GM12878 (cell line): ENCODE results near the gene ITGA4. TPM values are rescaled to one million over a fixed set of nuclear protein-coding genes. Genes with fewer than 3 reads are reported as not detected.

Experiments
- ATAC-seq: fragments of 200-7000 bp; cut with Tn5 transposase; 3 replicates; pipeline ENCODE4 v1.9.1; 2020; ENCODE audit warnings: mild to moderate bottlenecking, moderate library complexity
- BruUV-seq: library from RNA; stranded (reverse); fragments of 400-500 nt; replicated peaks from 2 replicates; lab custom pipeline; 2021; lab: Mats Ljungman, UMichigan
- CTCF ChIA-PET: fragments of 300-600 bp; sonication (Branson Sonifier 250); formaldehyde crosslinking; extraction: SDS; loops from one replicate; lab custom pipeline; 2021; ENCODE audit warnings: inconsistent platforms; lab: Yijun Ruan, JAX
- POLR2A ChIA-PET: fragments of 350-600 bp; formaldehyde crosslinking; extraction: SDS; loops from one replicate; lab custom pipeline; 2021; ENCODE audit warnings: inconsistent platforms; lab: Charles Lee
- RAD21 ChIA-PET: fragments of 300-600 bp; sonication (Branson Sonifier 250); formaldehyde crosslinking; loops from one replicate; lab custom pipeline; 2023; ENCODE audit warnings: antibody characterized with exemption; ENCODE audit not compliant: unreplicated experiment; lab: Charles Lee
- SMC1A ChIA-PET: fragments of 300-600 bp; sonication (Branson Sonifier 250); formaldehyde crosslinking; loops from one replicate; lab custom pipeline; 2023; ENCODE audit not compliant: unreplicated experiment, uncharacterized antibody; lab: Charles Lee
- DNase-seq: peaks from one replicate; pipeline ENCODE4 v3.0.0-alpha.2; 2011; ENCODE audit warnings: low read depth, low spot score
- FAIRE-seq: peaks from 3 replicates; lab custom pipeline; 2011; peaks lifted over from hg19 to GRCh38; lab: Jason Lieb, UNC
- H2AFZ ChIP-seq: 2 replicates; pipeline ENCODE4 v1.6.0; 2011; ENCODE audit warnings: low read depth, low read length, control low read depth; ENCODE audit not compliant: control insufficient read depth
- H3K27ac ChIP-seq: 2 replicates; pipeline ENCODE4 v1.5.1; 2011; ENCODE audit warnings: control low read depth; ENCODE audit not compliant: control insufficient read depth, insufficient read depth
- H3K27me3 ChIP-seq, 2 experiments: replicated peaks in 1 of 2; 2 replicates each; pipeline versions ENCODE4 v1.6.0 to v1.6.1; 2011; ENCODE audit warnings: low read length in 1 of 2; ENCODE audit not compliant: control insufficient read depth in 2 of 2, insufficient read depth in 2 of 2
- H3K36me3 ChIP-seq, 2 experiments: 2 replicates each; pipeline ENCODE4 v1.5.1; 2011; ENCODE audit warnings: low read length in 1 of 2; ENCODE audit not compliant: control insufficient read depth in 2 of 2, insufficient read depth in 2 of 2
- H3K4me1 ChIP-seq: 2 replicates; pipeline ENCODE4 v1.6.1; 2011; ENCODE audit warnings: mild to moderate bottlenecking, low read length, moderate library complexity, mixed read lengths; ENCODE audit not compliant: control insufficient read depth, insufficient read depth
- H3K4me2 ChIP-seq: 2 replicates; pipeline ENCODE4 v1.6.0; 2011; ENCODE audit warnings: control low read depth; ENCODE audit not compliant: control insufficient read depth, insufficient read depth
- H3K4me3 ChIP-seq: fragments of 200-600 bp; sonication (generic); 2 replicates; pipeline ENCODE4 v1.5.1; 2016
- H3K79me2 ChIP-seq: 2 replicates; pipeline ENCODE4 v1.6.0; 2011; ENCODE audit warnings: low read length; ENCODE audit not compliant: control insufficient read depth, insufficient read depth
- H3K9ac ChIP-seq: 2 replicates; pipeline ENCODE4 v1.8.0; 2011; ENCODE audit warnings: low read length, control low read depth, mixed read lengths; ENCODE audit not compliant: control insufficient read depth, insufficient read depth
- H3K9me3 ChIP-seq: replicated peaks from 3 replicates; pipeline ENCODE4 v1.5.1; 2011; ENCODE audit warnings: mild to moderate bottlenecking, low read length; ENCODE audit not compliant: control insufficient read depth, insufficient read depth
- H4K20me1 ChIP-seq: 2 replicates; pipeline ENCODE4 v1.6.0; 2011; ENCODE audit not compliant: control insufficient read depth, insufficient read depth
- GATAD2B ChIP-seq: fragments of 450-650 bp; conservative IDR thresholded peaks from 2 replicates; pipeline ENCODE4 v1.6.1; 2017; ENCODE audit warnings: low read depth, mild to moderate bottlenecking, moderate library complexity
- KDM1A ChIP-seq: fragments of 200-600 bp; sonication (generic); IDR thresholded peaks from 2 replicates; pipeline ENCODE4 v1.6.1; 2016; ENCODE audit warnings: borderline replicate concordance
- PAX5 ChIP-seq: IDR thresholded peaks from 2 replicates; pipeline ENCODE4 v1.6.1; 2011; ENCODE audit warnings: low read depth, low read length, borderline replicate concordance
- WGBS: methylation state at CpG from one replicate; pipeline ENCODE4 v1.1.6; 2016; ENCODE audit warnings: low lambda C conversion rate; ENCODE audit not compliant: insufficient replicate concordance, insufficient coverage; ENCODE audit errors: missing lambda C conversion rate; 5-methylcytosine and 5-hydroxymethylcytosine counted together
- in situ Hi-C: fragments of 300-500 bp; cut with MboI; formaldehyde crosslinking; loops from 9 replicates; pipeline ENCODE4 v1.14.3; 2018; ENCODE audit warnings: mixed read lengths
- intact Hi-C: fragments of 100-400 bp; cut with micrococcal nuclease; formaldehyde crosslinking; loops from one replicate; pipeline ENCODE4 v1.14.2; 2022; ENCODE audit not compliant: unreplicated experiment
- polyA plus RNA-seq, 11 experiments: library from polyadenylated mRNA; depleted of rRNA in 4 of 11; unstranded in 6 of 11; stranded (reverse) in 5 of 11; fragments of >200 nt; fragmentation: Nextera tagmentation in 4 of 11; fragmentation: Illumina TruSeq in 1 of 11; extraction: Ambion mirVana in 4 of 11; extraction: Trizol in 1 of 11; gene quantifications; 1 replicate in 1 of 11; 2 replicates in 10 of 11; pipeline versions ENCODE4 v1.2.1 to v1.2.3, GENCODE V29; 2011 to 2016; ENCODE audit warnings: inconsistent platforms in 2 of 11, missing spikeins in 2 of 11, low read depth in 1 of 11
- total RNA-seq, 4 experiments: library from RNA; depleted of rRNA in 3 of 4; stranded (reverse); fragments of >200 nt in 3 of 4; fragmentation: Illumina TruSeq in 1 of 4; extraction: Trizol in 1 of 4; gene quantifications; 2 replicates each; pipeline versions ENCODE4 v1.2.1 to v1.2.3, GENCODE V29; 2013 to 2021
- TF ChIP-seq, protein P1 (sequence below): fragments of 450-650 bp; IDR thresholded peaks from 2 replicates; pipeline ENCODE4 v1.6.1; 2017; ENCODE audit warnings: borderline replicate concordance
- TF ChIP-seq, protein P2 (sequence below): IDR thresholded peaks from 2 replicates; pipeline ENCODE4 v1.6.1; 2011; ENCODE audit warnings: low read depth, mild to moderate bottlenecking, low read length, moderate library complexity, borderline replicate concordance; ENCODE audit errors: extremely low read depth
- TF ChIP-seq, protein P3 (sequence below): IDR thresholded peaks from 2 replicates; pipeline ENCODE4 v1.6.1; 2012; ENCODE audit warnings: low read depth, low read length, improper control_type of control experiment

The ITGA4 gene
- total and polyA plus RNA-seq, 10 of the 15 experiments (the other 5 are each of a cell fraction or from before 2014, with no cell fraction given) = 12.4 to 87.9 (median 63.5) TPM

DNA sequence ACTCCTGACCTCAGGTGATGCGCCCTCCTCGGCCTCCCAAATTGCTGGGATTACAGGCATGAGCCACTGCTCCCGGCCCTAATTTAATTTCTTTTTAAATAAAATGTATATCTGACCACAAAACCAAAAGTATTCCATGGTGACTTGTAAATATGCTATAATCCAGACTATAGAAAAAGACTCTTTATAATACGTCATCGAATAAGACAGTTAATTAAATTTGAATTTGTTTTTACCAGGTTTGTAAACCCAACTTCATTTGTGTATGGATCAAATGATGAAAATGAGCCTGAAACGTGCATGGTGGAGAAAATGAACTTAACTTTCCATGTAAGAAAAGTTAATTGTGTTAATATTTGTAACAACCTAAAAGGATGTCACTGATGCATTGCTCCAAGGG is 69.9 kb downstream of the ITGA4 start:
- 97% methylated on average over 6 of the region's 6 CpGs for WGBS
- TF ChIP-seq KDM1A = no peak
- TF ChIP-seq, protein P1, sequence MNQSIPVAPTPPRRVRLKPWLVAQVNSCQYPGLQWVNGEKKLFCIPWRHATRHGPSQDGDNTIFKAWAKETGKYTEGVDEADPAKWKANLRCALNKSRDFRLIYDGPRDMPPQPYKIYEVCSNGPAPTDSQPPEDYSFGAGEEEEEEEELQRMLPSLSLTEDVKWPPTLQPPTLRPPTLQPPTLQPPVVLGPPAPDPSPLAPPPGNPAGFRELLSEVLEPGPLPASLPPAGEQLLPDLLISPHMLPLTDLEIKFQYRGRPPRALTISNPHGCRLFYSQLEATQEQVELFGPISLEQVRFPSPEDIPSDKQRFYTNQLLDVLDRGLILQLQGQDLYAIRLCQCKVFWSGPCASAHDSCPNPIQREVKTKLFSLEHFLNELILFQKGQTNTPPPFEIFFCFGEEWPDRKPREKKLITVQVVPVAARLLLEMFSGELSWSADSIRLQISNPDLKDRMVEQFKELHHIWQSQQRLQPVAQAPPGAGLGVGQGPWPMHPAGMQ = no peak
- TF ChIP-seq, protein P2, sequence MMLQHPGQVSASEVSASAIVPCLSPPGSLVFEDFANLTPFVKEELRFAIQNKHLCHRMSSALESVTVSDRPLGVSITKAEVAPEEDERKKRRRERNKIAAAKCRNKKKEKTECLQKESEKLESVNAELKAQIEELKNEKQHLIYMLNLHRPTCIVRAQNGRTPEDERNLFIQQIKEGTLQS = no peak
- TF ChIP-seq, protein P3, sequence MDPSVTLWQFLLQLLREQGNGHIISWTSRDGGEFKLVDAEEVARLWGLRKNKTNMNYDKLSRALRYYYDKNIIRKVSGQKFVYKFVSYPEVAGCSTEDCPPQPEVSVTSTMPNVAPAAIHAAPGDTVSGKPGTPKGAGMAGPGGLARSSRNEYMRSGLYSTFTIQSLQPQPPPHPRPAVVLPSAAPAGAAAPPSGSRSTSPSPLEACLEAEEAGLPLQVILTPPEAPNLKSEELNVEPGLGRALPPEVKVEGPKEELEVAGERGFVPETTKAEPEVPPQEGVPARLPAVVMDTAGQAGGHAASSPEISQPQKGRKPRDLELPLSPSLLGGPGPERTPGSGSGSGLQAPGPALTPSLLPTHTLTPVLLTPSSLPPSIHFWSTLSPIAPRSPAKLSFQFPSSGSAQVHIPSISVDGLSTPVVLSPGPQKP = no peak
- no peak for TF ChIP-seq PAX5
- TF ChIP-seq GATAD2B = no peak
- TF ChIP-seq, all 136 proteins: peak for 0
- Histone ChIP-seq H3K9ac (no peak overlapping the region), H3K79me2 (no peaks in the 10 kb centered on the region), H3K36me3 (peaks cover 0 to 42% of the 10 kb centered on the region in 2 experiments), H3K27ac (no peak overlapping the region), H2AFZ (no peak overlapping the region), H3K9me3 (no peaks in the 10 kb centered on the region), H3K4me3 (no peak overlapping the region), H3K4me2 (no peak overlapping the region), H3K27me3 (no peaks in the 10 kb centered on the region), H3K4me1 (no peaks in the 10 kb centered on the region), H4K20me1 (no peaks in the 10 kb centered on the region)
- FAIRE-seq (no peak), ATAC-seq (no peak), DNase-seq (no peak)
- ChIA-PET SMC1A (no interaction called here), RAD21 (no interaction called here), CTCF (interaction anchor here (0.7 to 1.2 kb wide), 2 partner anchors 22 to 53 kb away, joined by 3 read pairs; no protein-coding TSS in a partner anchor), POLR2A (no interaction called here)
- in situ Hi-C loops = no loop called here
- intact Hi-C loops = no loop called here
- no TSS peak for BruUV-seq
